Measurements from ENCODE around the gene RLBP1.

Gene RLBP1

GRCh38 chr15:89196241-89196640 is 25.1 kb downstream of the RLBP1 start:
- ChIA-PET CTCF (interaction anchor here (0.5 to 1.0 kb wide), 3 partner anchors 11 to 888 kb away, joined by 3 read pairs; no protein-coding TSS in a partner anchor), POLR2A (ENCODE audit: low non-redundant PET) (no interaction called here)
- TF ChIP-seq CTCF (conservative IDR thresholded peaks at IDR 0.05; ENCODE audit: low read depth) = no peak
- H3K27ac ChIP-seq = no peak overlapping the region
- DNase-seq (ENCODE audit: low spot score) = no peak

- no peak for TF ChIP-seq CTCF (conservative IDR thresholded peaks at IDR 0.05; ENCODE audit: low read depth)
- ChIA-PET CTCF (interaction anchor here (0.5 to 1.0 kb wide), 2 partner anchors 11 to 889 kb away, joined by 3 read pairs; no protein-coding TSS in a partner anchor), POLR2A (ENCODE audit: low non-redundant PET) (no interaction called here)
- DNase-seq (ENCODE audit: low spot score) = no peak
- H3K27ac ChIP-seq = no peak overlapping the region
Measured at GRCh38 chr15:89195836-89196235, 25.5 kb downstream of the RLBP1 start.

GRCh38 chr15:89194608-89195007 is 26.8 kb downstream of the RLBP1 start:
- no peak overlapping the region for H3K27ac ChIP-seq
- POLR2A ChIA-PET (ENCODE audit: low non-redundant PET) = no interaction called here
- DNase-seq (ENCODE audit: low spot score) = no peak
- no peak for TF ChIP-seq CTCF (conservative IDR thresholded peaks at IDR 0.05; ENCODE audit: low read depth)
- CTCF ChIA-PET = interaction anchor here (0.6 to 1.7 kb wide), 3 partner anchors 9 to 17 kb away, joined by 3 to 8 read pairs (median 6); no protein-coding TSS in a partner anchor

- TF ChIP-seq CTCF (conservative IDR thresholded peaks at IDR 0.05; ENCODE audit: low read depth) = no peak
- POLR2A ChIA-PET (ENCODE audit: low non-redundant PET) = no interaction called here
- CTCF ChIA-PET = interaction anchor here (0.9 kb wide), 1 partner anchor 135 kb away, joined by 3 read pairs; no protein-coding TSS in a partner anchor
- no peak for DNase-seq (ENCODE audit: low spot score)
- H3K27ac ChIP-seq = no peak overlapping the region
Measured at GRCh38 chr15:89192766-89193165, 28.6 kb downstream of the RLBP1 start.

- H3K27ac ChIP-seq = no peak overlapping the region
- CTCF ChIA-PET = interaction anchor here (0.9 kb wide), 1 partner anchor 135 kb away, joined by 3 read pairs; no protein-coding TSS in a partner anchor
- POLR2A ChIA-PET (ENCODE audit: low non-redundant PET) = no interaction called here
- DNase-seq (ENCODE audit: low spot score) = no peak
- TF ChIP-seq CTCF (conservative IDR thresholded peaks at IDR 0.05; ENCODE audit: low read depth) = no peak
Measured at GRCh38 chr15:89192136-89192535, 29.2 kb downstream of the RLBP1 start.

GRCh38 chr15:89187986-89188514 is 33.3 kb downstream of the RLBP1 start:
- no peak for DNase-seq (ENCODE audit: low spot score)
- ChIA-PET POLR2A (ENCODE audit: low non-redundant PET) (interaction anchor here (0.6 kb wide), 1 partner anchor 99 kb away, joined by 3 read pairs; no protein-coding TSS in a partner anchor), CTCF (interaction anchor here (0.6 to 0.9 kb wide), 2 partner anchors 10 to 11 kb away, joined by 3 to 4 read pairs; no protein-coding TSS in a partner anchor)
- H3K27ac ChIP-seq = no peak overlapping the region
- no peak for TF ChIP-seq CTCF (conservative IDR thresholded peaks at IDR 0.05; ENCODE audit: low read depth)

Data from RWPE1 (cell line).